NB4 (cell line): Measurements from ENCODE around the gene JAG2.

Experiments
- DNase-seq: peaks from one replicate; pipeline ENCODE4 v3.0.0; 2010; ENCODE audit warnings: low read depth
- H3K4me3 ChIP-seq: one replicate; pipeline ENCODE4 v1.5.1; 2011; ENCODE audit warnings: mild to moderate bottlenecking, low read depth, low read length, moderate library complexity
- CTCF ChIP-seq: IDR thresholded peaks from one replicate; pipeline ENCODE4 v1.5.1; 2012; ENCODE audit warnings: low read depth, low read length
- MAX ChIP-seq: IDR thresholded peaks from 2 replicates; pipeline ENCODE4 v1.6.1; 2011; ENCODE audit warnings: low read depth, low read length
- MYC ChIP-seq: IDR thresholded peaks from 2 replicates; pipeline ENCODE4 v1.6.1; 2011; ENCODE audit warnings: low read depth, low read length
- POLR2A ChIP-seq: IDR thresholded peaks from 2 replicates; pipeline ENCODE4 v1.6.1; 2011; ENCODE audit warnings: mild to moderate bottlenecking; ENCODE audit not compliant: insufficient read length; ENCODE audit errors: extremely low read depth

Gene JAG2

DNA sequence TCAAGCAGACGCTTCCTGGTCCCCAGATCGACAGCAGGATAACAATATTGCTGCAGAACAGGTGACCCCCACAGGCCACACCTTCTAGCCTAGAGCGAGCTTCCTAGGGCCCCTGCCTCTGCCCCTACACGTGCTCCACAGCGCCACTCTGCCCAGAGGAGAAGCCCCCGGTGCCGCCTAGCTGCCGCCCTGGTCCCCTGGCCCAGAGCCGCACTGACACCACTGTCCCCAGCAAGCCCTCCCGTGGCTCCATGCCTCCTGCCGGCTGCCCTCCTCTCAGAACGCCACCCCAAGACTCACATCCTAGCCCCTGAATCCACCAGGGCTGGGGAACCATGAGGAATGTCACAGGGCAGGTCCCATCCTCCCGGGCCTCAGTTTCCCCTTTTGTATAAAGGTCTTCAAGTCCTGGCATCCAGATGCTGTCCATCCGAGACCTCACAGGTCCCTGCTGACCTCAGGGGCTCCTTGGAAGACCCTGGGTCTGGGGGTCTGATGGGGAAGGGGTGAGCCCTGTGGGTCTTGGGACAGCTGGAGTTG, 31.0 kb downstream of the JAG2 start:
- no peak for TF ChIP-seq POLR2A
- no peak for TF ChIP-seq MAX
- no peak for TF ChIP-seq CTCF
- TF ChIP-seq MYC: no peak
- H3K4me3 ChIP-seq: no peak overlapping the region
- DNase-seq: no peak

DNA sequence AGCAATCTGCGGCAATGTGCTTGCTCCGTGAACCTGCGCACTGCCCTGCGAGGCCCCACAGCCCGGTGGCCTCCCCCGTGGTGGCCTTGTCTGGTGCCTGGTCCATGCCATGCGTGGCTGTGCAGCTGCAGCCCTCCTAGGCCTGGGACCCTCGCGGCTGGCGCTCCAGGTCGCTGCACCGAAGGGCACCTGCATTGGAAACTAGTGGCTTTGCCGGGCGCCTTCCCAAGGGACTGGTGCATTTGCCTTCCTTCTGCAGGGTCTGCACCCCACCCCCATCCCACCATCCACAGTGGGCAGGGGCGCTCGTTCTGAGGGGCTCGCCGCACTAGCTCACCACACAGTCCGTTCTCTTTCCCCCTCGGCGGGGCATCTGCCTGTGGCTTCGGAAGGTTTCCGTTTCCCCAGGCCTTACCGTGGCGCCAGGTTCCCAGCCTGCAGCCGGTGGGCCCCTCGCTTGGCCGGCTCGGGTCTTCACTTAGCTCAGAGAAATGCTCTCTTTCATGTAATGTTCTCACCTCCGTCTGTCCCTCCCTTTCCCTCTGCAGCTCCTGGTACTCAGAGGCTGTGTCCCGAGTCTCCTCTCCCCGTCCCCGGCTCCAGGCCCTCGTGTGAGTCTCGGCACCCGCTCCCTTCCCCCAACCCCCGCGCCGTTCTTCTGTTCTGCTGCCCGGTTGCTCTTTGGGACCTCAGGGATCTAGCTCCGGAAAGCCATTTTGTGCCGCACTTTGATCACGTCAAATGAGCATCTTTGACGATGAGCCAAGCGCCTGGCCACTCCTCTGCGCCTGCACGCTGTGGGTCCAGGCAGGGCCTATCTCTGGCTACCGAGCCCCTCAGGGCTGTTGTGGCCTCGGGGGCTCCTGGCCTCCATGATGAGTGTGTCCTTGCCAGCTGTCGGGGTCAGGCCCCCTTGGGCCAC, 31.9 kb downstream of the JAG2 start:
- TF ChIP-seq CTCF (no peak), MAX (no peak), MYC (no peak), POLR2A (no peak)
- no peak for DNase-seq
- no peak overlapping the region for H3K4me3 ChIP-seq

GRCh38 chr14:105135700-105136395, 32.7 kb downstream of the JAG2 start:
- no peak overlapping the region for H3K4me3 ChIP-seq
- TF ChIP-seq MAX (no peak), POLR2A (no peak), CTCF (no peak), MYC (no peak)
- DNase-seq: no peak

DNA sequence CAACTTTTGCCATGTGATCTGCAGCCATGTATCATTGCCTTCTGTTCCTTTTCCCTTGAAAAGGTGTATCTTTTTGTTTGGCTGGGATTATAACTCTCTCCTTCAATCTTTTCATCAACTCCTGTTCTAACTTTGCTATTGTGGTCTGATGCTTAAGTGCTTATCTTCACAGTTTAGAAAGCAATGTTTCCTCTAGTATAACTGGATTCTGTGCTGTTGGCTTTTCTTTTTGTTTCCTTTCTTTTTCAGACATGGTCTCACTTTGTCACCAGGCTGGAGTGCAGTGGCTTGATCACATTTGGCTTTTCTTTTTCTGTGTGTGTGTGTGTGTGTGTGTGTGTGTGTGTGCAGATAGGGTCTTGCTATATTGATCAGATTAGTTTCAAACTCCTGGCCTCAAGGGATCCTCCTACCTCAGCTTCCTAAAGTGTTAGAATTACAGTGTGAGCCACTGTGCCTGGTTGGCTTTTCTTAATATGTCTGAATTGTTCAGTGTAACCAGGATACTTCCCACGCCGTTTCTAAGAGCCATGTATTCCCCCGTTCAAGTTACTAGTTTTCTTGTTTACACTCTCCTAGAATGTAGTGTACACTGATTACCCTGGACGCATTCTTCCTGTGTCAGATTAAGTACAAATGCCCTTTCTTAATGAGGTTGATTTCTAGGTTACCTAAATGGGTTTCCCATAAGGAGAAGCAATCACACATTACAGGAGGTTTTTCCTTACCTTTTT, 35.5 kb downstream of the JAG2 start:
- TF ChIP-seq MYC (no peak), CTCF (no peak), POLR2A (no peak), MAX (no peak)
- DNase-seq: no peak
- no peak overlapping the region for H3K4me3 ChIP-seq

GRCh38 chr14:105131241-105131640, 37.3 kb downstream of the JAG2 start:
- no peak for DNase-seq
- no peak for TF ChIP-seq MAX
- TF ChIP-seq MYC: no peak
- no peak for TF ChIP-seq CTCF
- no peak for TF ChIP-seq POLR2A
- H3K4me3 ChIP-seq: no peak overlapping the region
